COR-L47 (cell line): ENCODE results near the gene DPH7.
"Not testable (repeated sequence)": the region's sequence is repeated elsewhere in the genome, so short reads cannot be mapped to it uniquely, and the experiment has no call there.

Experiments
- DNase-seq: peaks from one replicate; lab custom pipeline; 2025; lab: John Stamatoyannopoulos, UW

DPH7 gene

DNA sequence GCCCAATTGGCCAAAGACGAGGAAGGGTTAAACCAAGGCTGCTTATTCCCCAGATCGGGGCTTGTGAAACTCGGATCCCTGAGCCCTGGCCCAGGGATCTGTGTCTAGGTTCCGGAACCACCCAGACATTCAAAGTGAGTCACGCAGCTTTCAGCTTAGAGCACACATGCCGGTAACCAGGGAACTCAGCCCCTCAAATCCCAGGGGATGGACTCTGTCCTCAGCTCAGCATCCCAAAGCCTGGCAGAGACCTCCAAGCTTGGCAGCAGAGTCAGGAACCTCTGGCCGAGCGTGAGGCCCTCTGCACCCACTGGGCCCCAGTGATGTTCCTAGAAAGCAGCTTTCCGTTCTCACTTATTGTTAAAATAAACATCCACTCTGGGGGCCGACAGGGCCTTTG, 33.6 kb downstream of the DPH7 start:
- DNase-seq = no peak

DNA sequence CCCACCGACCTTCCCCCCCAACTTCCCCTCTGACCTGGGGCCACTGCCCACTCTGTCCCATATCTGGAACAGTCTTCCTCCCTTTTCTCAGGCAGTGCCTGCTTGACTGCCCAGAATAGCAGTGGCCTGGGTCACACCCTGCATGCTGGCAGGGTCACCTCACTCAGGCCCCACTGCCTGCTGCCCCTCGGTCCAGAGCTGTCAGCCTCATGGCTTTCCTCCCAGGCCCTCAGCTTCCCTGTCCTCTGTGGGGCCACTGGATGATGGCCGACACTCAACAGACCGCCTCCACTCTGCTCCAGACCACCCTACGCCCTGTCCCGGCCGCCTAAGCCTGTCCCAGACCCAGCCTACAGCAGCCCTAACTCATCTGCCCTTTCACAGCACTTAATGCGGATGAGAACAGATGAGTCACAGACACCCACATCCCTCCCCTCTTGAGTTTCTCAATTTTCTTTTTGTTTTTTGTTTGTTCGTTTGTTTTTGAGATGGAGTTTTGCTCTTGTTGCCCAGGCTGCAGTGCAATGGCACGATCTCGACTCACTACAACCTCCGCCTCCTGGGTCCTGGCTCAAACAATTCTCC, 34.5 kb downstream of the DPH7 start:
- DNase-seq = no peak

DNA sequence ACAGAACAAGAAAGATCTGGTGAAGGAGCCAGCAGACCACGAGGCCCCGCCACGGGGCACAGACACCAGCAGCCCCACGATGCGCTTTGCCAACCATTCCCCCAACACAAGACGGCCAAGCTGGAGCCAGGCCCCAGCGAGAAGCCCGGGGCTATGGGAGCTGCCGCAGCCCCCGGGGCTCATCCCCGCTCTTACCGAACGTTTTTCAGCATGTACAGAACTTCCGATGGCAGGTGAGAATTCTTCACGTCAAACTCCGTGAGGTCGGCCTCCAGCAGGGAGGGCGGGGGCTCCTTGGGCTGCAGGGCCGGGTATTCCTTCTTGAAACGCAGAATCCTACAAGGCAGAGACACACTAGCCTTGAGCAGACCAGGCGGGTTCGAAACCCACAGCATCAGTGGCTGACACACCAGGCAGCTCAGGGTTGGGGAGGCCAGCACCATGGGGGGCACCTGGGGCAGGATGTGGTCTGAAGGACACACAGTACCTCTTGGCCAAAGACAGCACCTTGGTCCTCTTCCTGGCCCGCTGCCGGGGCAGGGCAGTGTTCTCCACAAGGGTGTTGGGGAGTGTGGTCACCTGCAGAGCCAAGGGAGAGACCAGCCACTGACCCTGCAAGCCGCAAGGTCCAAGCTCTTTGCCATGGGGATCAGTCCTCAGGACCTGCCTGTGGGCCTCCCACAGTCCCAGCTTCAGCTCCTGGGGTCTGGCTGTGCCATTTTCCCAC, 35.3 kb downstream of the DPH7 start:
- no peak for DNase-seq

DNA sequence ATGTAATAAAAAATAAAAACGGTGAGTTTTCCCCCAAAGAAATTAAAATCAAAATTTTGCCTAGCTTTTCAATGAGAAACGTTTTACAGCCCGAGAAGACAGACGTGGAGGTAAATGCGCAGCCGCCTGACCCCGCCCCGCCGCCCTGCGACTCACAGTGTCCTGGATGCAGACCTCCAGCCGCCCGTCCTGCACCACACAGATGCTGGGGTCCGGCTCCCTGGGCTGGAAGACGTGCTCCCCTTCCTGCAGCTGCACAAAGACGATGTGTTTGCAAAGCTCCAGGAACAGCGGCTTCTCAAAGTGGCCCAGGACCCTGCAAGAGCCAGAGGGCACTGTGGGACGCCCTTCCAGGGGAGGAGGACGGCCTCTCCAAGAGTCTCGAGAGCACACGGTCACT, 36.2 kb downstream of the DPH7 start:
- no peak for DNase-seq

DNA sequence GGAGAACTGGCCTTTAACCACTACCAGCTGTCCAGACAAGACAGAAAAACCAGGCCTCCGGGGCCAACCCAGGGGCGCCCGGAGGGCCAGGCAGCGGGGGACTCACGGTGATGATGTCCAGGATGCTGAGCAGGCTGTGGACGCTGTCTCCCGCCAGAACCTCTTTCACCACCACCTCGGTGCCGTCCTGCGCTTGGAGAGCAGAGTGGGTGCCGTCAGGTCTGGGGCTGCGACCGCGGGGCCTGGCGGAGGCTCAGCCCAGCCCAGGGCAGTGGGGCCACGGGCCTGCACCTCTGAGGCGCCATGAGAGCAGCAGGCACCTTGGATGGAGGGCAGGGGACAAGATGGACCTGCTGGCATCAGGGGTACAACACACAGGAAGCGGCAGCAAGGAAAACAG, 38.2 kb downstream of the DPH7 start:
- DNase-seq = no peak

DNA sequence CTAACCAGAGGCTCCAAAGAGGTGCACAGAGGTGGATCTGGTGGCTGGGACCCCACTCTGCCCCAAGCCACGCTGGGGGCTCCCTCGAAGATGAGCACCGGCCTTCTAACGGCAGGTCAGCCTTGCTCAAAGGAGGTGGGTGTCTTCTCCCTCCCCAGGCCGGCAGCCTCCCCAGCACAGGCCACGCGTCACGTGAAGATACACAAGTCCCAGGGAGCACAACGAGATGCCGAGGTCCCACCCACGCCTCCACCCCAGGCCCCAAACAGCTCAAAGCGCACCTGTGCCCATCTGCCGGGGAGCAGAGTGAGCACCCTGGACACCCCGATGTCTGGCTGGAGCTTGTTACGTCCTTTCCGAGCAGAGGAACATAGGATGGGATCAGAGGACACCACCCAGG, 40.7 kb downstream of the DPH7 start:
- no peak for DNase-seq

DNA sequence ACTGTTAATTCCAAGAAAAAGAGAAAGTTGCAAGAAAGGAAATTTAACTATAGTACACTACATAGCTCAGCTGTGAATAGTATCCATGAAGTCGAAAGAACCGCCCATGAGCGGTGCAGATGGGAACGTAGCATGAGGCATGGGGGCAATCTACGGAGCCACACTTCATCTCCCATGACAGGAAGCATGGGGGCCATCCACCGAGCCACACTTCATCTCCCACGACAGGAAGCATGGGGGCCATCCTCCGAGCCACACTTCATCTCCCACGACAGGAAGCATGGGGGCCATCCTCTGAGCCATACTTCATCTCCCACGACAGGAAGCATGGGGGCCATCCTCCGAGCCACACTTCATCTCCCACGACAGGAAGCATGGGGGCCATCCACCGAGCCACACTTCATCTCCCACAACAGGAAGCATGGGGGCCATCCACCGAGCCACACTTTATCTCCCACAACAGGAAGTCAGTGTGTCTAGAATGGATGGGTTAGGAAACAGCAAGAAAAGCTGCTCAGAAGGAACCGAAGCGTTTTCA, 42.1 kb downstream of the DPH7 start:
- DNase-seq = not testable (repeated sequence)

DNA sequence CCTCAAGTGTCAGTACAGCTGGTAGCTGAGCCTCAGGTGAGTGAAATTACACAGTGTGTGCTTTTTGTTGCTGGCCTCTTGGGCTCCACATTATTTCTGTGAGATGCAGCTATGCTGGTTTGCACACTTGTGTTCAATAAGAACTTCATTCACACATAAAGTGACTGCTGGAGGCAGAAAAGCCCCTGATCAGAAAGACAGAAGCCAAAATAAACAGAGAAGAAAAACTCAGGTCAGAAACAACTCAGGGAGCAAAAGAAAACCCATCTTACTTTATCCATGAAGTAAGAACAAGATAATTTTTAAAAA, 43.7 kb downstream of the DPH7 start:
- DNase-seq = no peak

DNA sequence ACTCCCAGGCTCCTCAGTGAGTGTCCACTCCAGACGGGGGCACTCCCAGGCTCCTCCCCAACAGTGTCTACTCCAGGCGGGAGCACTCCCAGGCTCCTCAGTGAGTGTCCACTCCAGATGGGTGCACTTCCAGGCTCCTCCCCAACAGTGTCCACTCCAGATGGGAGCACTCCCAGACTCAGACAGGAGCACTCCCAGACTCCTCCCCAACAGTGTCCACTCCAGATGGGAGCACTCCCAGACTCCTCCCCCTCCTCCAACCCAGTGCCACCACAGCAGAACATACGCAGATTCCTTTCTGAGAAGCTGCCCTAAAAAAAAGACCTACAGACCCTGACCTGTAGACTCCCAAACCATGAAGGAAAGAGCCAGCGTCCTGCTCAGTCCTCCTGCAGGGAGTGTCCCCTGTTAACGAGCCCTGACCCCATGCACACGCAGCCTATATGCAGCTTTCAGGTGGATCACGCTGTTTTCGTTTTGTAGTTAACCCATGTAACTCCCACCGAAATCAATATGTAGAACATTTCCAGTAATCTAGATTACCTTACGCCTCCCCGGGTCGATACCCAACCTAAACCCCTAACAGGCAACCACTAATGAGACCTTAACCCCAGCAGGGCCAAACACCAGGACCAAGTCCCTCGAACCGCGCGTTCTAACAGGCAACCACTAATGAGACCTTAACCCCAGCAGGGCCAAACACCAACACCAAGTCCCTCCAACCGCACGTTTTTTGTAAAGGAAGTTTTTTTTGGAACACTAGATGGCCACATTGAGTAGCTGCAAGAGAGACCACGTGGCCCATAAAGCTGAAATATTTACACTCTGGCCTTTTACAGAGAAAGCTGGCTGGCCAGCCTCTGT, 44.2 kb downstream of the DPH7 start:
- DNase-seq = peak; percentile 37

DNA sequence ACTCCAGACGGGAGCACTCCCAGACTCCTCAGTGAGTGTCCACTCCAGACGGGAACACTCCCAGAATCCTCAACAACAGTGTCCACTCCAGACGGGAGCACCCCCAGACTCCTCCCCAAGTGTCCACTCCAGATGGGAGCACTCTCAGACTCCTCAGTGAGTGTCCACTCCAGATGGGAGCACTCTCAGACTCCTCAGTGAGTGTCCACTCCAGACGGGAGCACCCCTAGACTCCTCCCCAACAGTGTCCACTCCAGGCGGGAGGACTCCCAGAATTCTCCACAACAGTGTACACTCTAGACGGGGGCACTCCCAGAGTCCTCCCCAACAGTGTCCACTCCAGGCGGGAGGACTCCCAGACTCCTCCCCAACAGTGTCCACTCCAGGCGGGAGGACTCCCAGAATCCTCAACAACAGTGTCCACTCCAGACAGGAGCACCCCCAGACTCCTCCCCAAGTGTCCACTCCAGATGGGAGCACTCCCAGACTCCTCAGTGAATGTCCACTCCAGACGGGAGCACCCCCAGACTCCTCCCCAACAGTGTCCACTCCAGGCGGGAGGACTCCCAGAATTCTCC, 45.7 kb downstream of the DPH7 start:
- not testable (repeated sequence) for DNase-seq

DNA sequence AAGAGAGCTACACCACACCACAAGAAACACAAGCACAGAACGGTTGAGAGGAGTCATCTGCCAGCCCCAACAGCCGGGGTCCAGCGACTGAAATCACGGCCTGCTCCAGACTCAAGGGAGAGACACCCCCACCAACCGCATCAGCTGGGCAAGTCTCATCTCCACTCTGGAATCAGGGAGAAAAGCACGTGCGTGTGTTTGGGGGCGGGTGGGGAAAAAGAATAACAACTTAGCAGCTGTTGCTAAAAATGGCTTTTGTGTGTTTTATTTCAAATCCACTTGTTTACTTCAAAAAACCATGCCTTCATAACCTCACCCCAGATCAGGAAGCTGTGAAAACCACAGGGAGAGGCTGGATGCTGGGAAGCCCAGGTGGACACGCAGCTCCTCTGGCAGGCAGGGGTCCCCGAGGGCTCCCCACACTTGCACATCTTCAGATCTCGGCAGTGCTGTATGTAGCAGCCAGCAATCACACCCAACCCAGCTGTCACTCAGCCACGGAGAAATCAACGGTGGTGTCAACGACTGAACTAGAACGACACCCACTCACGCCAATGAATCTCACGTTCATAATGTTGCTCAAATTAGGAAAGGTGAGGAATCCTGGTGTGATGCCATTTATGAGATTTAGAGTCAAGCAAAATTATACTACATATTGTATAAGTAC, 47.5 kb downstream of the DPH7 start:
- no peak for DNase-seq

DNA sequence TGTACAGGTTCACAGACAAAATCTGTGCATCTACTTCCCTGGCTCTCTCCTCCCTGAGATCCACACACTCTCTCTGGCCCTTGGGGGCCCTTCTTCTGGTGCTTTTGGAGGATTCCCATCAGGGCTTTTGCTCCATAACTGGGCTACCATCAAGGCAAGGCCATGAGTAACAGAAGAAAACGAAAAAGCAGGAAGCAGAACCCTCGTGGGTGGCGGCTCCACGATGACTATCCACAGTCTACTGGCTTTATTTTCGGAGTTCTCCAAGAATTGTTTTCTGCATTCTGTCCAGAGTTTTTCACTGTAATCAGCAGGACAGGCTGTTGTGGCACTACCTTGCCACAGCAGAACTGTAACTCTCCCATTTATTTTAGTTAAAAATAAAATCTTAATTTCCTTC, 48.4 kb downstream of the DPH7 start:
- DNase-seq = no peak

DNA sequence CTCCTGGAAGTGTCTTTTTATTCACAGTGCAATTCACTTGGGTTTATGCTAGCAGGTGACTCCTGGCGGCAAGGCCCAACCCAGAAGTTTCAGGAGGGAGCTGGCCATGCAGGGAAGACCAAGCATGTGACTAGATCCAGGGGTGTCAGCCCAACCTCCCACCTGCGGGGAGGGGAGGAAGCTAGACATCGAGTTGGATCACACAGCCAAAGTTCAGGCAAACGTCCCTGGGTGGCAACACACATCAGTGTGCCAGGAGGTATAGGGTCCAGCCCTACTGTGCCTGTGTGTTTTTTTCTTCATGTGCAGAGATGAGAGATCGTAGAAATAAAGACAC, 53.8 kb downstream of the DPH7 start:
- no peak for DNase-seq

DNA sequence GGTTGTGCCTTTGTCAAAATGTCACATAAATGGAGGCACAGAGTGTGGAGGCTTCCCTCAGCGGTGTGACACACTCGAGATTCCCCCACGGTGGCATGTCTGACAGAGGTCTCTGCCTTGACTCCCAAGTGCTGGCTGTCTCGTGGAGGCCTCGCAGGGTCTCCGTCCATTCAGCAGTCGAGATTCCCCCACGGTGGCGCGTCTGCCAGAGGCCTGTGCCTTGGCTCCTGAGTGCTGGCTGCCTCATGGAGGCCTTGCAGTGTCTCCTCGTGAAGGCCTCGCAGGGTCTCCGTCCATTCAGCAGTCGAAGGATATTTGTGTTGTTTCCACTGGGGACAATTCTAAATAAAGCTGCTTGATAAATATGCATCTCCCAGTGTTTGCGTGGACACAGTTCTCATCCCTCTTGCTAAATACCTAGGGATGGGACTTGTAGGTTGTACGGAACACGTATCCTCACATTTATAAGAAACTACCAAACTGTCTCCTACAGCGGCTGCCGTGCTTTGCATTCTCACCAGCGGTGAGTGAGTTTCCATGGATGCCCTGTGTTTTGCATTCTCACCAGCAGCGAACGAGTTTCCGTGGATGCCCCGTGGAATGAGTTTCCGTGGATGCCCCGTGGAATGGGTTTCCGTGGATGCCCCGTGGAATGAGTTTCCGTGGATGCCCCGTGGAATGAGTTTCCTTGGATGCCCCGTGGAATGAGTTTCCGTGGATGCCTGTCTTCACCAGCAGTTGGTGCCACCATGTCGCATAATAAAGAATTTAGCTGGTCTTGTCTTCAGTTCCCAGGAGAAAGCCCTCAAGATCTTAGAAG, 54.4 kb downstream of the DPH7 start:
- no peak for DNase-seq

DNA sequence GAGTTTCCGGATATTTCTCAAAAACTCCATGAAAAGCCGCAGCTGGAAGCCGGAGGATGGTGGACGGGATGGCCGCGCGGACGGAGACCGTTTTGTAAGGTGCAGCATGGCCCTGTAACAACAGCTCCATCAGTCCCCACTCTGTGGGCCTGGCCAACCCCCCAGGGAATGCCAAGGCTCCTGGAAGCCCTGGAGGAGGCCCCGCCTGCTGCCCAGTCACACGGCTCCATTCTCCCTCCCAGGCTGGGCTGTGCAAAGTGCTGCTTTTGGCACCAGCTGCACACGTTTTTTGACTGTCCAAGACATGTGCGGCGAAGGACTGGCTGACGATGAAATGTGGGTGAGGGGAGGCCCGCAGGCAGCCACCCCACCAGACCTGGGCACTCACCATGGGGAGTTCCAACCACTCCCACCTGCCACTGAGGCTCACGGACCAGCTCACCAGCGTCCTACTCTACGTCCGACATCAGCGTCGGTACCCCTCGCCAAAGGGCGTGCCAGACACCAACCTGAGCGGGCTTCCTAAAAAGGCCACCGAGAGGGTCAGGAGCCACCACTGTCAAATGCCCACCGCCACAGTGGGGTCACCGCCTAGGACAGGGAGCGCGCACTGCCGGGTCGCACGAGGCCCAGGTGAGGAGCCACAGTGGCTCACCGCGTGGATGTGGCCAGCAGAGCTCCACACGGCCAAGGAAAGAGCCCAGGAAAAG, 55.8 kb downstream of the DPH7 start:
- no peak for DNase-seq

DNA sequence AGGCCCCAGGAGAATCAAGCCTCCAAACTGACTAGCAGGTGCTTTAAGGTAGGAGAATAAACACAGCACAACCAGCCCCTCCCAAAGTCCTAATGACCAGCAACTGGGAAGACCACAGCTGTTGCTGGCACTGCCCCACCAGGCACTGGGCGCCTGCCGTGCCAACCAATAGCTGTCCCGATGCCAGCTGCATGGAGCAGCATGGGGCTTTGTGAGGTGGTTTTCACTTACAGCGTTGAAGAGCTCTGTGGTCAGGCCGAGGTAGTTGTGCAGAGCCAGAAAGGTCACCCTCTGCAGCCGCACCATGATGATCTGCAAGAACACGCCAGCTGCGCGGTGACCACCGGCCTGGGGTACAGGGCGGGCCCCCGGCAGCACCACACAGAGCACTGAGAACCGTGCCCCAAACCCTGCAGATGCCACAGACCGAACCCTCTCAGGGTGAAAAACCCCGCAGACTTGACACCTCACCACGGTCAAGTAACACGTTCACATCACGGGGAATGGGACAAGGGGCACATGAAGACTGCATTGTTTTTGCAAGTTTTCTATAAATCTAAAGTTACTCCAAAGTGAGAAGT, 57.2 kb downstream of the DPH7 start:
- peak; percentile 51 for DNase-seq

DNA sequence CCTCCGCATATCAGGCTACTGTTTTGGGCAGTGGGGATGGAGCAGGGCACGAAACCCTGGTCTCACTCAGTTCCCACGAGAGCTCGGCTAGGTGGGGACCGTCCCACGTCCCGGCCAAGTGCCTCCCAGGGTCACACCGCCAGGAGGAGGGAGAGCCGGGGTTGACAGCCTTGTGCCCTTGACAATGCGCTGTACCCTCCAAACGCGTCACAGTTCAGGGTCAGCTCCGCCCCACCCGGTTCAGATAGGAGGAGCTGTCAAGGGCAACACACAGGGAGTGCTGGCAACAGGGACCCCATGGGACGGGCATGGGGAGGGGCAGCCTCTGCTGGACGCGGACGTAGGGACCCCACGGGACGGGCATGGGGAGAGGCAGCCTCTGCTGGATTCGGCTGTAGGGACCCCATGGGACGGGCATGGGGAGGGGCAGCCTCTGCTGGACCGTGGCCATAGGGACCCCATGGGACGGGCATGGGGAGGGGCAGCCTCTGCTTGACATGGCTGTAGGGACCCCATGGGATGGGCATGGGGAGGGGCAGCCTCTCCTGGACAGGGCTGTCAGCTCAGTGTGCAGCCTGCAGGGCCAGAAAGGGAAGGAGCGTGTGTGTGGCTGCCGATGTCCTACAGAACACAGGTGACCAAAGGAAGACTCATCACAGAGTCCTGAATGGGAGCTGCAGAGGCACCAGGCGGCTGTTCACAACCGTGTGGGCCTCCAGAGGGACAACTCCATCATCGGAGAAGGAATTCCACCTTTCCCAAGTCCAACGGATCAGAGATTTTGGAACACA, 57.9 kb downstream of the DPH7 start:
- DNase-seq = no peak

DNA sequence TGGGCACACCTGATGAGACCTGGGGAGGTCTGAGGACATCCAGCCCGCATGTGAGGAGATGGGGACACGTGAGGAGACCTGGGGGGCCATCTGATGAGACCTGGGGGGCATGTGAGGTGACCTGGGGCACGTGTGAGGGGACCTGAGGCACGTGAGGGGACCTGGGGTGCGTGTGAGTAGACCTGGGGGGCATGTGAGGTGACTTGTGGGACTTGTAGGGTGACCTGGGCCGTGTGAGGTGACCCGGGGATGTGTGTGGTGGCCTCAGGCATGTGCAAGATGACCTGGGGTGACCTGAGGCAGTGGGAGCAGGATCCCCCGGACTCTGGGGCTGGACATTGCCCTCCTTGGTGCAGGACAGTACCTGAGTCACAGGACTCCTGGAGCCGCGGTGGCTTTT, 59.2 kb downstream of the DPH7 start:
- no peak for DNase-seq

DNA sequence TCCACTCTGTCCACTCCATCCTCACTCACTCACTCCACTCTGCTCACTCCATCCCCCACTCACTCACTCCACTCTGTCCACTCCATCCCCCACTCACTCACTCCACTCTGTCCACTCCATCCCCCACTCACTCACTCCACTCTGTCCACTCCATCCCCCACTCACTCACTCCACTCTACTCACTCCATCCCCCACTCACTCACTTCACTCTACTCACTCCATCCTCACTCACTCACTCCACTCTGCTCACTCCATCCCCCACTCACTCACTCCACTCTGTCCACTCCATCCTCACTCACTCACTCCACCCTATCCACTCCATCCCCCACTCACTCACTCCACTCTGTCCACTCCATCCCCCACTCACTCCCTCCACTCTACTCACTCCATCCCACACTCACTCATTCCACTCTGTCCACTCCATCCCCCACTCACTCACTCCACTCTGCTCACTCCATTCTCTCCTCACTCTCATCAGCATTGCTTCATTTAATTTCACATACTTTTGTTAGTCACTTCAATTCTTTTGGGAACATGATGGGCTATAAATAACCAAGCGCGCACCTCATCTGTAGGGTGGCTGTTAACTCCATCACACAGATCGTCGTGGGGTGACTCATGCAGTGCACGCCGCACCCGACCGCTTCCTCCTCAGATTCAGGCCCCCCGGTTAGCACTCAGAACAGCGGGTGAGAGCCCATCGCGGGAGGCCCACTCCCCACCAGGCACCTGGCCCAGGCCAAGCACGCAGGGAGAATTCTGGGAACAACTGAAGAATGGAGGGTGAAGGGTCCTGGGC, 59.9 kb downstream of the DPH7 start:
- not testable (repeated sequence) for DNase-seq
